ENCODE results near the gene ATRIP. TPM values are rescaled to one million over a fixed set of nuclear protein-coding genes. Genes with fewer than 3 reads are reported as not detected.

ATRIP gene
- total and polyA plus RNA-seq, 4 experiments from 2014 or later, result 11.3 to 15.4 (median 15.1) TPM

DNA sequence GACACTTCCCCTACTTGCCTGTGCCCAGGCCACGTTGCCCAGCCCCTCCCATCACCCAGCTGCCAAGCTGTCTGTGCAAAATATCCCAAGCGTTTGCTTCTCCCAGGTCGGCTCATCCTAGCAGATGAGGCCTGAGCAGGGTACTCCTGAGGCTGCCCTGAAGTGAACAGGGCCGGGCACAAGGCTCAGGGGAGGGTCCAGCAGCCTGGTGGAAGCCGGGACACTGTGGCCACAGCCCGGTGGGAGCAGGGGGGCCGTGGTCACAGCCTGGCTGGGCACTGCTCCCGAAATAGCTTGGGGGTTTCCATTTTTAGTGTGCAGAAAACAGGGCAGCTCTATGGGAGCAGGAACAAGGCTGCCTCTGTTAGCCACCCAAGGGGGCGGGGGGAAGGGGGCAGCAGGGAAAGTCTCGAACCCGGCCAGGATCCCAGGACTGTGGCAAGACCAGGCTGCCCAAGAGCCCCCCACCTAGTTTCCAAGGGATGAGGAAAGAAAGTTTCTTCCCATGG, 20.1 kb upstream of the ATRIP start:
- Histone ChIP-seq H3K27ac (ENCODE audit: low read depth, low read length) (no peak overlapping the region), H3K36me3 (ENCODE audit: insufficient read depth, low read length) (no peaks in the 10 kb centered on the region), H3K9me3 (ENCODE audit: control insufficient read depth in 1 of 2, low read length in 2 of 2) (no peaks in the 10 kb centered on the region), H3K4me1 (ENCODE audit: insufficient read depth, low read length) (peaks cover 8% of the 10 kb centered on the region), H3K4me3 (ENCODE audit: low read length in 2 of 2) (no peak overlapping the region), H3K27me3 (ENCODE audit: insufficient read depth, low read length) (no peaks in the 10 kb centered on the region)
- H3K27ac Mint-ChIP-seq, result peak overlapping the region in 1 of 7 donors; percentile 24
- DNase-seq, result no peak
- no peak overlapping the region for H3K4me3 Mint-ChIP-seq
- CTCF ChIA-PET (ENCODE audit: partially characterized antibody), result interaction anchor here (0.8 to 1.9 kb wide), 4 partner anchors 10 to 26 kb away, joined by 3 to 9 read pairs (median 4); no protein-coding TSS in a partner anchor
- POLR2A ChIA-PET (ENCODE audit: partially characterized antibody), result interaction anchor here (1.2 kb wide), 1 partner anchor 70 kb away, joined by 3 read pairs; no protein-coding TSS in a partner anchor
- no peaks in the 10 kb centered on the region for H3K36me3 Mint-ChIP-seq
- H3K4me1 Mint-ChIP-seq, result peaks cover 2 to 12% (median 9%) of the 10 kb centered on the region in 4 donors
- intact Hi-C loops (cut with micrococcal nuclease), result no loop called here
- no peaks in the 10 kb centered on the region for H3K9me3 Mint-ChIP-seq
- no peaks in the 10 kb centered on the region for H3K27me3 Mint-ChIP-seq

DNA sequence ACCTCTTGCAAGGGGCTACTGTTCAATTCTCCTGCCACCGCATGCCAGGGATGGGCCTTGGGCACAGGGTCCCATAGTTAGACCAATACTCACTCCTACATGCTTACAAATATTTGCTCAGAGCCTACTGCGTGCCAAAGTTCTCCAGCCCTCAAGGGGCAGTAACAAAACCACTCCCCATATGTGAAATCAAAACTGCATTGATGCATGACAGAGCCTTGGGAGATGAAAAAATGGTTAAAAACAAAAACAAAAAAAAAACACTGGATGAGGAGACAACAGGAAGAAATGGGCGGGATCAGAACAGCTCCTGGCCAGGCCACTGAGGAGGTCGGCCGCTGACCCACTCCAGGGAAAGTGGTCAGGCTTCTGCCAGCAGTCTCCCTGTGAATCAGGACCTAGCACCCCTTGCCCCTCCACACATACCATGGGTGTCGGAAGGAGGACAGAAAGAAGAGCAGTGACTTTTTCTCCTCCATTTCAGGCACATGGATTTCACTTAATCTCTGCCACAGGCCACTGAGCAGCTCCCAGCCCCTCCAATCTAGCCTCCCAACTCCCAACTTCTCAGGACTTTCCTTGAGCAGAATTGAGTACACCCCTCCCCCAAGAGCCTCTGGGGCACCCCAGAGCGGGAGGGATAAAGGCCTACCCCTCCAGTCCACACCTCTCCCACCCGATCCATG, 19.4 kb upstream of the ATRIP start:
- H3K27ac ChIP-seq (ENCODE audit: low read depth, low read length), result no peak overlapping the region
- ChIA-PET CTCF (ENCODE audit: partially characterized antibody) (interaction anchor here (0.9 to 1.8 kb wide), 2 partner anchors 9 to 26 kb away, joined by 3 to 9 read pairs; no protein-coding TSS in a partner anchor), POLR2A (ENCODE audit: partially characterized antibody) (interaction anchor here (1.2 to 2.0 kb wide), 2 partner anchors 13 to 70 kb away, joined by 3 to 7 read pairs; partner anchors contain the start of genes CCDC51 and TMA7)
- H3K4me1 ChIP-seq (ENCODE audit: insufficient read depth, low read length), result peaks cover 8% of the 10 kb centered on the region
- no peaks in the 10 kb centered on the region for H3K27me3 ChIP-seq (ENCODE audit: insufficient read depth, low read length)
- no peaks in the 10 kb centered on the region for H3K9me3 ChIP-seq (ENCODE audit: control insufficient read depth in 1 of 2, low read length in 2 of 2)
- peaks cover 2 to 16% (median 10%) of the 10 kb centered on the region in 4 donors for H3K4me1 Mint-ChIP-seq
- no peaks in the 10 kb centered on the region for H3K27me3 Mint-ChIP-seq
- peak overlapping the region in 6 of 8 donors; percentile 0 to 77 (median 11) for H3K4me3 Mint-ChIP-seq
- no peak overlapping the region for H3K4me3 ChIP-seq (ENCODE audit: low read length in 2 of 2)
- H3K27ac Mint-ChIP-seq, result peak overlapping the region in 4 of 7 donors; percentile 3 to 54 (median 34)
- DNase-seq, result no peak
- H3K36me3 Mint-ChIP-seq, result peaks cover 0 to 3% of the 10 kb centered on the region in 2 donors
- H3K36me3 ChIP-seq (ENCODE audit: insufficient read depth, low read length), result no peaks in the 10 kb centered on the region
- intact Hi-C loops (cut with micrococcal nuclease), result no loop called here
- H3K9me3 Mint-ChIP-seq, result no peaks in the 10 kb centered on the region

DNA sequence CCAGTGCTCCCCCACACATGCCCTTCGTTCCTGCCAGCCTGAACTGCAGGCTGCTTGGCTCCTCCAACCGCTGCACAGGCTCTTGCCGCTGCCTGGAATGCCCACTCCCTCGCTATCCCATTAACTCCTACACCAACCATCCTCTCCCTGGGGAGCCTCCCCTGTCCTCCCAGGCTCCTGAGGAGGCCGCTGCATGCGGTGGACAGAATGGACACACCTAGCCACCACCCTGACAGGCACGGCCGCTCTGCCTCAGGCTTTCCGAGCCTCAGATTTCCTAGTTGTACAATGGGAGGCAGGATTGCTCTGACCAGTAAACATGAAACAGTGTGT, 18.9 kb upstream of the ATRIP start:
- no peaks in the 10 kb centered on the region for H3K36me3 ChIP-seq (ENCODE audit: insufficient read depth, low read length)
- H3K4me3 Mint-ChIP-seq, result peak overlapping the region in 6 of 8 donors; percentile 56 to 77 (median 62)
- no peaks in the 10 kb centered on the region for H3K27me3 Mint-ChIP-seq
- DNase-seq, result no peak
- H3K4me1 Mint-ChIP-seq, result peaks cover 2 to 16% (median 10%) of the 10 kb centered on the region in 4 donors
- peaks cover 0 to 7% of the 10 kb centered on the region in 2 donors for H3K36me3 Mint-ChIP-seq
- H3K4me3 ChIP-seq (ENCODE audit: low read length in 2 of 2), result no peak overlapping the region
- no peak overlapping the region for H3K27ac ChIP-seq (ENCODE audit: low read depth, low read length)
- no peaks in the 10 kb centered on the region for H3K27me3 ChIP-seq (ENCODE audit: insufficient read depth, low read length)
- peaks cover 8% of the 10 kb centered on the region for H3K4me1 ChIP-seq (ENCODE audit: insufficient read depth, low read length)
- H3K9me3 Mint-ChIP-seq, result no peaks in the 10 kb centered on the region
- POLR2A ChIA-PET (ENCODE audit: partially characterized antibody), result interaction anchor here (2.0 kb wide), 1 partner anchor 12 kb away, joined by 7 read pairs; the partner anchor contains the start of genes CCDC51 and TMA7
- H3K9me3 ChIP-seq (ENCODE audit: control insufficient read depth in 1 of 2, low read length in 2 of 2), result no peaks in the 10 kb centered on the region
- H3K27ac Mint-ChIP-seq, result peak overlapping the region in 1 of 7 donors; percentile 54
- CTCF ChIA-PET (ENCODE audit: partially characterized antibody), result interaction anchor here (1.8 kb wide), 1 partner anchor 9 kb away, joined by 9 read pairs; no protein-coding TSS in a partner anchor
- intact Hi-C loops (cut with micrococcal nuclease), result no loop called here

DNA sequence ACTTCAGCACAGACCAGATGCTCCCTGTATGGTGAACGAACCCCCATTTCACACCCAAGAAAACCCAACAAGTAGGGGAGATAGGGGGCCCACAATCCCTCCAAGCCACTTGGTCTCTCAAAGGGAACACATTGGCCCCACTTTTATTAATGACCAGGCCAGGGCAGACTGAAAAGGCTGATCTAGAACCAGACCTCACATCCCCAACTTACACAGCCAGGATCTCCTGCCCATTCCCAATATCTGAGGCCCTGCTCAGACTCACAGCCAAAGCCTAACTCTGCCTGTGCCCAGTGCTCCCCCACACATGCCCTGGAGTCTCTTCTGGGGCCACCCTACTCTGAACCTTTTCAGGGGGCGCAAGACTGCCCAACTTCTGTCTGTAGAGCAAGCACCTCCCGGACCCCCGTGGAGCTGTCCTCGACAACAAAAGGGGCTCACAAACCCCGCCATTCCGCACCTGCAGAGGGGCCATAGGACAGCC, 18.4 kb upstream of the ATRIP start:
- intact Hi-C loops (cut with micrococcal nuclease), result no loop called here
- H3K36me3 Mint-ChIP-seq, result peaks cover 0 to 7% of the 10 kb centered on the region in 2 donors
- Histone ChIP-seq H3K9me3 (ENCODE audit: control insufficient read depth in 1 of 2, low read length in 2 of 2) (no peaks in the 10 kb centered on the region), H3K36me3 (ENCODE audit: insufficient read depth, low read length) (no peaks in the 10 kb centered on the region), H3K27me3 (ENCODE audit: insufficient read depth, low read length) (no peaks in the 10 kb centered on the region), H3K27ac (ENCODE audit: low read depth, low read length) (no peak overlapping the region), H3K4me1 (ENCODE audit: insufficient read depth, low read length) (peaks cover 8% of the 10 kb centered on the region), H3K4me3 (ENCODE audit: low read length in 2 of 2) (no peak overlapping the region)
- no peaks in the 10 kb centered on the region for H3K27me3 Mint-ChIP-seq
- POLR2A ChIA-PET (ENCODE audit: partially characterized antibody), result interaction anchor here (2.0 kb wide), 1 partner anchor 12 kb away, joined by 7 read pairs; the partner anchor contains the start of genes CCDC51 and TMA7
- H3K9me3 Mint-ChIP-seq, result no peaks in the 10 kb centered on the region
- peaks cover 2 to 16% (median 10%) of the 10 kb centered on the region in 4 donors for H3K4me1 Mint-ChIP-seq
- peak overlapping the region; percentile 56 to 77 (median 64) for H3K4me3 Mint-ChIP-seq
- peak overlapping the region in 5 of 7 donors; percentile 41 to 66 (median 43) for H3K27ac Mint-ChIP-seq
- CTCF ChIA-PET (ENCODE audit: partially characterized antibody), result interaction anchor here (1.8 to 9.7 kb wide), 2 partner anchors 8 to 23 kb away, joined by 9 to 381 read pairs; no protein-coding TSS in a partner anchor
- no peak for DNase-seq

DNA sequence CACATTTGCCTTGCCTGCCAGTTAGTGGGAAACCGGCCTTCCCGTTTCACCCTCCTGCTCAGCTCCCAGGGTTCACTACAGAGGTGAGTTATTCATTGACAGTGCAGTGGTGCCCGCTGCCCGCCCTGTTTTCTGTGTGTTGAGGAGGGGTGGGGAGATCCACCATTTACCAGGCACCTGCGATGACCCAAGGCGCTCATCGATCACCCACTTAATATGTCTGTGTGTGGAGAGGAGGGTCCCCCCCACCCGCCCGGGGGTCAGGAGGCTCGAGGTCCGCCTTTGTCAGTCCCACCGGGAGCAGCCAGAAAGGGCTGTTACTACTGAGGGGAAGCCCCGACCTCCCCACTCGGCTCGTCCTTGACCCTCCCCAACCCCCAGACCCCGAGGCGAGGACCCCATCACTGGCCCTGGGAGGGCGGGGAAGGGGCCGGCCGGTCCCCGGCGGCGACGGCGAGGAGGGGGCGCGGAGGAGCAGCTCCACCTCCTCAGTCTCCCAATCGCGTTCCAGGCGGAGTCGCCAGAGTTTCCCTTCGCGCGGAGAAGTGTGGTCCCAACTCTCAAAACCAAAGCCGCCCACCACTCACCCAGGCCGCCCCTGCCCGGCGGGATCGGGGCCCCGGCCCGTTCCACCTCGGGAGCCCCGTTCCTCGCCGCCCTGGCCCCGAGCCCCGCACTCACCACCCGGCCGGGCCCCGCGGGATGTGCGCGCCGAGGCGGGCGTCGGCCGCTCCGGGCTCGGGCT, 17.8 kb upstream of the ATRIP start:
- intact Hi-C loops (cut with micrococcal nuclease), result loop anchor here (1.0 kb wide), 1 partner anchor 39 kb away; no protein-coding TSS in a partner anchor
- H3K4me1 ChIP-seq (ENCODE audit: insufficient read depth, low read length), result peaks cover 8% of the 10 kb centered on the region
- peak overlapping the region; percentile 56 to 77 (median 64) for H3K4me3 Mint-ChIP-seq
- H3K27me3 ChIP-seq (ENCODE audit: insufficient read depth, low read length), result no peaks in the 10 kb centered on the region
- H3K36me3 ChIP-seq (ENCODE audit: insufficient read depth, low read length), result no peaks in the 10 kb centered on the region
- no peaks in the 10 kb centered on the region for H3K9me3 Mint-ChIP-seq
- no peaks in the 10 kb centered on the region for H3K9me3 ChIP-seq (ENCODE audit: control insufficient read depth in 1 of 2, low read length in 2 of 2)
- H3K27me3 Mint-ChIP-seq, result no peaks in the 10 kb centered on the region
- peaks cover 0 to 7% of the 10 kb centered on the region in 2 donors for H3K36me3 Mint-ChIP-seq
- H3K27ac Mint-ChIP-seq, result peak overlapping the region in 1 of 7 donors; percentile 24
- ChIA-PET CTCF (ENCODE audit: partially characterized antibody) (interaction anchor here (9.7 kb wide), 1 partner anchor 24 kb away, joined by 381 read pairs; no protein-coding TSS in a partner anchor), POLR2A (ENCODE audit: partially characterized antibody) (interaction anchor here (2.0 kb wide), 2 partner anchors 11 to 18 kb away, joined by 7 to 8 read pairs; partner anchors contain the start of genes ATRIP, CCDC51 and TMA7)
- no peak for DNase-seq
- no peak overlapping the region for H3K27ac ChIP-seq (ENCODE audit: low read depth, low read length)
- peaks cover 2 to 16% (median 10%) of the 10 kb centered on the region in 4 donors for H3K4me1 Mint-ChIP-seq
- H3K4me3 ChIP-seq (ENCODE audit: low read length in 2 of 2), result peak overlapping the region in 1 of 2 donors; percentile 51

DNA sequence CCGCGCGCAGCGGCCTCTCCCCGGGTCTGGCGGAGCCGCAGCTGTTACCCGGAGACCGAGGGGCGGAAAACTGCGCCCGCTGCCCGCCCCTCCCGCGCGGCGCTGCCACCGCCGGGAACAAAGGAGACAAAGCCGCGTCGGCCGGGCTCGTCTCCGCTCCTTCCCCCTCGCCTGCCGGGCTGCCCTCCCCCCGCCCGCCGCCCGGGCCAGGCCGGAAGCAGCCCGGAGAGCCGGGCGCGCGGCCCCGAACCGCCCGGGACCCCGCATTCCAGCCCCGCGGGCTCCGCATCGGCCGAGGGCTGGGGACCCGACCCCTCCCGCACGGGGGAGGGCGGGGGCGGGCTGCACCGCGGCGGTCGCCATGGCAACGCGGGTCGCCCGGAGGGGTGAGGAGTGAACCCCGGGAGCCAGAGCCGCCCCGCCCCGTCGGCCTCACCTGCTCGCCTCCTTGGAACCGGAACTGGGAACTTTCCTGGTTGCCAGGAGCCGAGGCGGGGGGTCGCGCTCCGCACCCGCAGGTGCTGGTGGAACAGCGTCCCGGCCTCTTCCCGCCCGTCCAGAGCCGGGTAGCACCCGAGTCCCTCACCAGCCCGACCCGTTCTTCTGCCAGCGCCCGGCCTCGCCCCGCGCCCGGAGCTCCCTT, 17.1 kb upstream of the ATRIP start:
- H3K4me3 Mint-ChIP-seq, result peak overlapping the region; percentile 68 to 87 (median 76)
- H3K9me3 ChIP-seq (ENCODE audit: control insufficient read depth in 1 of 2, low read length in 2 of 2), result no peaks in the 10 kb centered on the region
- H3K4me1 ChIP-seq (ENCODE audit: insufficient read depth, low read length), result peaks cover 11% of the 10 kb centered on the region
- H3K36me3 Mint-ChIP-seq, result peaks cover 0 to 7% of the 10 kb centered on the region in 2 donors
- peaks cover 4 to 22% (median 15%) of the 10 kb centered on the region in 4 donors for H3K4me1 Mint-ChIP-seq
- H3K36me3 ChIP-seq (ENCODE audit: insufficient read depth, low read length), result no peaks in the 10 kb centered on the region
- peak; percentile 59 to 64 (median 63) for DNase-seq
- H3K27ac ChIP-seq (ENCODE audit: low read depth, low read length), result peak overlapping the region; percentile 11
- H3K9me3 Mint-ChIP-seq, result no peaks in the 10 kb centered on the region
- peak overlapping the region in 2 of 7 donors; percentile 31 to 40 for H3K27ac Mint-ChIP-seq
- H3K27me3 Mint-ChIP-seq, result no peaks in the 10 kb centered on the region
- intact Hi-C loops (cut with micrococcal nuclease), result loop anchor here (1.0 kb wide), 1 partner anchor 38 kb away; no protein-coding TSS in a partner anchor
- ChIA-PET CTCF (ENCODE audit: partially characterized antibody) (interaction anchor here (0.6 to 9.7 kb wide), 3 partner anchors 11 to 59 kb away, joined by 4 to 381 read pairs (median 5); partner anchors contain the start of genes CCDC51 and TMA7), POLR2A (ENCODE audit: partially characterized antibody) (interaction anchor here (1.2 to 2.0 kb wide), 3 partner anchors 10 to 17 kb away, joined by 7 to 8 read pairs (median 8); partner anchors contain the start of genes ATRIP, CCDC51 and TMA7)
- peak overlapping the region in 1 of 2 donors; percentile 51 for H3K4me3 ChIP-seq (ENCODE audit: low read length in 2 of 2)
- H3K27me3 ChIP-seq (ENCODE audit: insufficient read depth, low read length), result no peaks in the 10 kb centered on the region

All from CD4-positive, alpha-beta memory T cell (primary cell).